GM19455 (cell line): ENCODE measurements around the gene ST3GAL3.
A peak's percentile ranks its signal among the peaks of the same experiment; 100 is the strongest.

Experiments used
- ATAC-seq: cut with Tn5 transposase; IDR thresholded peaks from one replicate; pipeline ENCODE4 v1.9.1; 2021; ENCODE audit not compliant: unreplicated experiment

Gene ST3GAL3

DNA sequence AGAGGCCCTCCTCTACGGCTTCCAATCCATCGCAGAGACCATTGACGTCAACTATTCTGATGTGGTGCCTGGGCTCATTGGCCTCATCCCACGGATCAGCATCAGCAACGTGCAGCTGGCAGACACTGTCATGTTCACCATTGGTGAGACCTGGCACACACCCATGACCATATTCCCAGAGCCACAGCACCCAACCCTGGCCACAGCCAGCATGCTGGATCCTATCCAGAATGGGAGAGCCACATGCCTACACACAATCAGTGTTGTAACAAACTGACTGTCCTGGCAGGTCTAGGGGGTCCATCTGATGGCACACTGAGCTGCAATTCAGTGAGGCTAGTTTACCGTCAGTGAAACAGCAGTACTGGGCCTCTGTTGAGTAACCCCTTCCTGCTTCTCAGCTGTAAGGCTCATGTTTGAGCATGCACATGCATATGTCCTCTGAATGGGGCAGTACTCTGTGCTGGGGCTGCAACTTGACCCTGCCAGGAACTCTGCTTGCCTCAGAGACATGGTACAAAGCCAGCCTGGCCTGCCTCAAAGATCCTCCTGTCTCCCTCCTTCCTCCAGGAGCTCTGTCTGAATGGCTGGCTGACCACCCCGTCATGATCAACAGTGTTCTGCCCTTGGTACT is 250.2 kb downstream of the ST3GAL3 start:
- ATAC-seq = no peak

DNA sequence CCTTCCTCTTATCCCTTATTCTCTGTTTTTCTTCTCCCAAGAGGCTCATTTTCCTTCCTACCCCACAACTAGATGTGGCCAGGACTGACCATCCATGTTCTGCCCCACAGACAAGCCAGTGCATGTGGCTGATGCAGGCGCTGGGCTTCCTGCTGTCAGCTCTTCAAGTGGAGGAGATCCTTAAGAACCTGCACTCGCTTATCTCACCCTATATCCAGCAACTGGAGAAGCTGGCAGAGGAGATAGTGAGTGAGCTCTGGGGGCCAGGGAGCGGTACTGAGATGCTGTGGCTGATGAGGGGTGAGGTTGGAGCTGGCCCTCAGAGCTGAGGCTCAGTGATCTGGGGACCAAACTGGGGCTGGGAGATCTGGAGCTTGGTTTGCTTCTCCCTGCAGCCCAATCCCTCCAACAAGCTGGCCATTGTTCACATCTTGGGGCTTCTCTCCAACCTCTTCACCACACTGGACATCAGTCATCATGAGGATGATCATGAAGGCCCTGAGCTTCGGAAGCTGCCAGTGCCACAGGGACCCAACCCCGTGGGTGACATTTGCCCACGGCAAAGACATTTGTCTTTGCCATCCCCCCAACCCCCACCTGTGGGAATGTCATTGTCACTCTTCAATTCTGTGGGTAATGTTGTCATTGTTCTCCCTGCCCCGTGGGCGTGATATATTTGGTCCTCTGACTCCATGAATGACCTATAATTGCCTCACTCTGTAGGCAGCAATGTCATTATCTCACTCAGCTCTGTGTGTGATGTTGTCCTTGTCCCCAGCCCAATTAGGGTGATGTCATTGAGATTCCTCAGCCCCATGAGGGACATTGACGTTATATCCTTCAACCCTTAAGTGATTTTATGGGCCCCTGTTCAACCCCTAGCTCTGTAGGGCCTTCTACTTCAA is 251.3 kb downstream of the ST3GAL3 start:
- no peak for ATAC-seq

DNA sequence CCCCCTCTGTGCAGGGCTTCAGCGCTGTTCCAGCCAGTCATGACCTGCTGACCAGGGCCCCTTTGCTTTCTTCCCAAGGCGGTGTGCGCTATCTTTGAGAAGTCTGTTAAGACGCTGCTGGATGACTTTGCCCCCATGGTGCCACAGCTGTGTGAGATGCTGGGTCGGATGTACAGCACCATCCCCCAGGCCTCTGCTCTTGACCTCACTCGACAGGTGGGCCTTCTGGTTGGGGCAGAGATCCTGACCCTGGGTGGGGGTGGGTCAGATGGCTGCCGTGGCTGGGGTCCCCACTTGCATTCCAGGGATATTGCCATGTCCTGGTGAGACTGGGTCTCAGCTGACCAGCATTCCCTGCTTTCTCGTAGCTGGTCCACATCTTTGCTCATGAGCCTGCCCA is 253.5 kb downstream of the ST3GAL3 start:
- no peak for ATAC-seq

DNA sequence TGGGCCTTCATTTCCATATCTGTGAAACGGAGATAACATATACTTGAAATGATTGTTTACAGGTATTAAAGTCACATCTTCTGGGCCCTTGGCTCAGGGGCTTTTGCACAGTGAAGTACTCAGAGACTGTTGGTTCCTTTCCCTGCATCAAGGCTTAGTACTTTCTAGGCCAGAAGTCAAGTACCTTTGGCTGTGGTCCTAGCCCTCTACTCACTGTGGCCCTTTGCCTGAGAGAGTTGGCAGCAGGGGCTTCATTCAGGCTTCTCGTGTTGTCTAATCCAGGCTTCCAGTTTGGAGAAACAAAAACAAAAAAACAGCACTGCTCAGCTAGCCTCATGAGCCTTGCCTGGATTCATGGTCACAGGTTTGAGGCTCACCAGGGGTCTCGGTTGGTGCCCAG is 254.4 kb downstream of the ST3GAL3 start:
- ATAC-seq = no peak

DNA sequence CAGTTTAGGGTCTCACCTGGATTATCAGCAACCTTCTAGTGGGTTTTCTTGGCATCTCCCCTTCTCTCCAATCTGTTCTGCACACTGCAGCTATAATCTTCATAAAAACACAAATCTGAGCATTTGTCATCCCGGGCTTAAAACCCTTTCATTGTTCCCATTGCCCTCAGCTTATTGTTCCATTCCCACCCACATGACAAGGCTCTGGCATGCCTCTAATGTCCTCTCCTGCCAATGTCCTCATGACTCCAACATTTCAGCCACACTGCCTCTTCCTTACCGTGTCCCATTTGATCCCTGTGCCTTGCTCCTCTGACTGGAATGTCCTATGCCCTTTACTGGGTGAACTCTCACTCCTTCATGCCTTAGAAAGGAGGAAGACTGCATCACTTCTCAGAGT is 255.0 kb downstream of the ST3GAL3 start:
- no peak for ATAC-seq

DNA sequence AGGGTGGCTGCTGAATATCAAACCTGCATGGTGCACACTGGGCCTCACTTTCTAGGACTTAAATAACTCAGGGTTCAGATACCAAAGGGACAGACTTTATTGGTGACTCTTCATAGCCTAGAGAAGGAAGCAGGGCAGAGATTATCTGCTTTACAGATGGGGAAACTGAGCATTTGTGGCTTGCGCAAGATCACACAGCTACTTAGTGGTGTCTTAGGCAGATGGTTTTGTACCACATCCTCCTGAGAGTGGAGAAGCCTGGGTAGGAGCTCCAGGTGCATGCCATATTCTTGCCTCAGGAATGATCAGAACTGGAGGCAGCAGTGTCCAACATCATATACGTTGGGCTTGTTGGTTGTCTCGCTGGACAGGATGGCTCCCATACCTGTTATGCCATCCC is 255.7 kb downstream of the ST3GAL3 start:
- ATAC-seq = no peak

DNA sequence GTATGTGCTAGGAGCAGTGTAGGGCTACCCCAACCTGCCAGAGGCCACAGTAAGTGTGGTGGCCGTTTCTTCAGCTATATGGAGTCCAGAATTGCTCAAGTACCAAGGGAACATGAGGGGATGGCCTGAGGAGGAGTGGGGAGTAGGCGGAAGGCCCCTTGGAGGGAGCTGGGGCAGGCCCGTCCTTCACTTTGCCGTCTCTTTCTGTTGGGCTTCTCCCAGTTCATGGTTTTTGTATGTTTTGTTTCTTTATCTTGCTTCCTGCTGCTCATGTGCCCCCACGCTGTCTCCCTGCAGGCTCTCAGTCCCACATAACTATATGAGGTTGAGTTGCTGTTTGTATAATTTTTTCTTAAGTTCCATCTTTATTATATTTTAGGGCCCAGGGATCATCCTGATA is 256.6 kb downstream of the ST3GAL3 start:
- ATAC-seq = no peak

DNA sequence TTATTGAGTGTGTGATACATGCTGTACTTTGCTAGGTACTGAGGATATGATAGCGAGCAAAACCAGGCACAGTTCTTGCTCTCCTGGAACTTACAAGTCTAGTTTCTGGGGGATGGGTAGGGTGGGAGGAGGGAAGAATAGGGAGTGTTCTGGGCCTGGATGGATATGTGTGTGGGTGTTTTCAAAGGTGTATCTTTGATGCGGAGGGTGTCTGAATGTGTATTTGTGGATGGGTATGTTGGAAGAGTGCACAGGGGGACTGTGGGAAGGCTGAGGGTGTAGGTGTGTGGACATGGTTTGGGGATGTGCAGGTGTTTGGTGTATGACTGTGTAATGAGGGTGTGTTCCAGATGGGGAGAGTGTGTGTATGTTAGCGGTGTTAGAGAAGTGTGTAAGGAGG is 258.0 kb downstream of the ST3GAL3 start:
- ATAC-seq = no peak

DNA sequence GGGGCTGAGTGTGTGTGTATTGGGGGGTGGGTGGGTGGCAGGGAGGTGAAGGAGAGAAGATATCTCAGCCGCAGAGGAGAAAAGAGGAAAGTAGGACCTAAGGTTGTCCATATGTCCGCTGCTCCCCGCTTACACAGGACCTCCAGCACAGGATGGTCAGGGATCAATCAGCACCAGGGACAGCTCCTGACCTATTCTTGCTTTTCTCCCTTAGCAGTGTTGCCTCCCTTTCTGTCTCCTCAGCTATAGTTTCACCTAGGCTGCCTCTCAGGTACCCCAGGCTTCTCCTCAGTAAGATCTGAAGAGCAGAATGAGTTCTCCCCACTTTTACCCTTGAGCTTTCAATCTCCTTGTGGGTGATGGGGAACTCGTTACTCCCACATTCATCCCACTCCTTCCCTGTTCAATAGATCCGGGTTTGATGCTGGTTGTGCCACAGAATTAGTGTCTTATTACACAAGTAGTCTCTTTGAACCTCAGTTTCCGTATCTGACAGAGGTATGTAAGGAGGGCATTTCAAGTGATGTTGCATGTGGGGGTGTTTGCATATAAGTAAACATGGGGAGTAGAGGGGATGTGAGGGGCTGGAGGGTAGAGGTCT is 261.1 kb downstream of the ST3GAL3 start:
- ATAC-seq = no peak

DNA sequence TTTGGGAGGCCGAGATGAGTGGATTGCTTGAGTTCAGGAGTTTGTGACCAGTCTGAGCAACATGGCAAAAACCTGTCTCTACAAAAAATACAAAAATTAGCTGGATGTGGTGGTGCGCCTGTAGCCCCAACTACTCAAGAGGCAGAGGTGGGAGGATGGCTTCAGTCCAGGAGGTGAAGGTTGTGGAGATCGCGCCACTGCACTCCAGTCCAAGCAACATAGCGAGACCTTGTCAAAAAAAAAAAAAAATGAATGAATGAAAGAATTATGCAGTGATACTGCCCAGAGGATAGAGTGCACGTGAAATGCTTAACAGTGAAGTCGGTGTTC is 262.0 kb downstream of the ST3GAL3 start:
- ATAC-seq = peak; percentile 2

DNA sequence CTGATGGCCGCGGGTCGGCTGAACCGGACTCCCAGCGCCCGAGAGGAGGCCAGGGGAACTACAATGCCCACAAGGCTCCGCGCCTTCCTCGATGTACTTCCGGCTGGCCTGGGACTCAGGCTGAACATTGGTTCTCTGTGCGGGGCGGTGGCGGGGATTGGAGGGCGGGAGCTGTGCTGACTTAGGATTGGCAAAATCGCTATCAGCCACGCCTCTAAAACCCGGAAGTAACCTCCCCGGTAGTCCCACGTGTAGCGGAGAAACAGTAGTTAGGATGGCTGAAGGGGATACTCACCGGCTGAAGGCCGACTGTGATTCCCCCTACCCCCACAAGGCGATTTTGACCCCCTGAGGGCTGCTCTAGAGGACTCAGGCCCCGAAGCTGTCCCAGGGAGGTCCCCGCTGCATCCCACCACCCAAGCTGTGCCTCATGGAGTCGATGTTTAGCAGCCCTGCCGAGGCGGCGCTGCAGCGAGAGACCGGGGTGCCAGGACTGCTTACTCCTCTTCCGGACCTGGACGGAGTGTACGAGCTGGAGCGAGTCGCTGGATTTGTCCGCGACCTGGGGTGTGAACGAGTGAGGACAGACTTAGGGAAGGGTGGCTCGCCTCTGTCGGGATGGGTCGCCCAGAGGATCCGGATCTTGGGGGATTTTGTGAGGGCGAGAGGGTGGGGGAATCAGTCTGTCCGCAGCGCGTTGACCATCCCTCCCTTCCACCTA is 262.6 kb downstream of the ST3GAL3 start, which contains the start of gene DPH2:
Gene DPH2, plus strand, starts transcription at position 265 of the 721 bp plus-strand sequence. Its CDS starts 166 bp downstream, at position 431.
- ATAC-seq = peak; percentile 71

DNA sequence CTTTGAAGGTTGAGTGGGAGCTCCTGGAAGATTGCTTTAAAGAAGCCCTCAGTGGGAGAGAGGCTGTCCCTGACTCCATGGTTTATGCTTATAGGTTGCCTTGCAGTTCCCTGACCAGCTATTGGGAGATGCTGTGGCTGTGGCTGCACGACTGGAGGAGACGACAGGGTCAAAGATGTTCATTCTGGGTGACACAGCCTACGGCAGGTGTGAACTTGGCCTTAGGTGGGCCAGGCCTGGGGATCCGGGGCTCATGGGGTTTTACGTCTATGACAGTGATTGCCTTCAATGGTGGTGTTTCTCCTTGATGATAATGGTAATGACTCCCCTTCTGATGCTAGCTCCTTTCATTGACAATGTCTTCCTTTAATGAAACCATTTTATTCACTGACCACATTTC is 263.2 kb downstream of the ST3GAL3 start:
- no peak for ATAC-seq

DNA sequence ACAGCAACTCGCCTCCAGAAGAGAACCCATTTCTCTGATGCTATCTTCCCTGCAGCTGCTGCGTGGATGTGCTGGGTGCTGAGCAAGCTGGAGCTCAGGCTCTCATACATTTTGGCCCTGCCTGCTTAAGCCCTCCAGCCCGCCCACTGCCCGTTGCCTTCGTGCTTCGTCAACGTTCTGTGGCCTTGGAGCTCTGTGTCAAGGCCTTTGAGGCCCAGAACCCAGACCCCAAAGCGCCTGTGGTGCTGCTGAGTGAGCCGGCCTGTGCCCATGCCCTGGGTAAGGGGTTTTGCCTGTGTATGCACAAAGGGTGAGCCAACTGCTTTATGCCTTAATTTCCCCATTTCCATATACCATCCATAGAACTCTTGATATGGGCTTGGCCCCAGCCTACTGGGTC is 263.6 kb downstream of the ST3GAL3 start:
- ATAC-seq = no peak

DNA sequence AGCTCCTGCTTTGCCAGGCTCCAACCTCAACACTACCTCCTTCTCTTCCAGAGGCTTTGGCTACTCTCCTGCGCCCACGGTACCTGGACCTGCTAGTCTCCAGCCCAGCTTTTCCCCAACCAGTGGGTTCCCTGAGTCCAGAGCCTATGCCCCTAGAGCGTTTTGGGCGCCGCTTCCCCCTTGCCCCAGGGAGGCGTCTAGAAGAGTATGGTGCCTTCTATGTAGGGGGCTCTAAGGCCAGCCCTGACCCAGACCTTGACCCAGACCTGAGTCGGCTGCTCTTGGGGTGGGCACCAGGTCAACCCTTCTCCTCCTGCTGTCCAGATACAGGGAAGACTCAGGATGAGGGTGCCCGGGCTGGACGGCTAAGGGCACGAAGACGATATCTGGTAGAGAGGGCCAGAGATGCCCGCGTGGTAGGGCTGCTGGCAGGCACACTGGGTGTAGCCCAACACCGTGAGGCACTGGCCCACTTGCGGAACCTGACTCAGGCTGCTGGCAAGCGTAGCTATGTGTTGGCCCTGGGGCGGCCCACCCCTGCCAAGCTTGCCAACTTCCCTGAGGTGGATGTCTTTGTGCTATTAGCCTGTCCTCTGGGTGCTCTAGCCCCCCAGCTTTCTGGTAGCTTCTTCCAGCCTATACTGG is 264.1 kb downstream of the ST3GAL3 start:
- no peak for ATAC-seq

DNA sequence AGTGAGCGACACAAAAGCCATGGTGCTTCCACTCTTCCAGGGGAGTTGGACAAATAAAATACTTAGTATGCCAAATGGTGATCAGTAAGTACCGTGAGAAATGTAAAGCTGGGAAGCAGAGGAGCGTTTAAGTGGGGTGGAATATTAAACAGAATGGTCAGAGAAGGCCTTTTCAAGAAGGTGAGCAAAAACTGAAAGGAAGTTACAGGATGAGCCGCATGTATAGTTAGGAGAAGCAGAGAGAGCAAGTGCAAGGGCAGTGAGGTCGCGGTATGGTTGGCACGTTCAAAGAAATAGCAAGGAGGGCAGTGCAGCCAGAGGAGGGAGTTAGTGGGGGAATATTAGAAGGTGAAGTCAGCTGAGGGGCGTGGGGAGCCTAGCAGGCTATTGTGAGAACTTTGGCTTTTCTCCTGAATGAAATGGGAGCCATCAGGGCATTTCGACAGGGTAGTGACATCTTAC is 266.7 kb downstream of the ST3GAL3 start:
- peak; percentile 2 for ATAC-seq

DNA sequence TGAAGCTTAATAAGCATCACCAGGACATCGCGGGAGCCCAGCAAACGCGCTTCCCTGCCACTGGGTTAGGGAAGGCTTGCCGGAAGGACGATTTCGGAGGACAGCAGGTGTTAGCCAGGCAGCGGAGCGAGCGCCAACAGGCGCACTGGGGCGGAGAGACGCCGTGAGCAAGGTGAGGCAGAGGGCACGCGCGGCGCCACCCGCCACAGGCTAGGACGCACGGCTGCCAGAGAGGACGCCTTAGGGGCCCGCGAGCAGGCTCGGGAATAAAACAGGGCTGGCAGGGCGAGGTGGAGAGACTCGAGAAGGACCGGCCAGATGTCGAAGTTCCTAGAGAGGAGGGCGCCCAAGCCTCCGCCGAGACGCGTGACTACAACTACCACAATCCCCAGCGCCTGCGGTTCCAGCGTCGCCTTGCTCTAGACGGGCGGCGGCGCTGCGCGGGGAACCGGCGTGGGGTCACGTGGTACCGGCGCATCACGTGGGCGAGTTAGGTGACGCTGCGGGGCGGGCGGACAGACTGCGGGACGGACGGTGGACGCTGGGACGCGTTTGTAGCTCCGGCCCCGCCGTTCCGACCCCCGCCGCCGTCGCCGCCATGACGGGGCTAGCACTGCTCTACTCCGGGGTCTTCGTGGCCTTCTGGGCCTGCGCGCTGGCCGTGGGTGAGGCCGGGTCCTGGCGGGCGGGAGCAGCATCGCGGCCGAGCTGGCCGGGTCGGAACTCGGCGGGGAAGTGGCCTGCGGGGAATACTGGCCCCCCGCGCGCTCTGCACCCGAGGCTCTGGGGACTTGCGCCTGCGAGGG is 267.3 kb downstream of the ST3GAL3 start, which contains the start of gene ATP6V0B:
Gene ATP6V0B, plus strand, starts transcription at position 518 of the 806 bp plus-strand sequence. Its CDS starts 81 bp downstream, at position 599.
- ATAC-seq = peak; percentile 69

DNA sequence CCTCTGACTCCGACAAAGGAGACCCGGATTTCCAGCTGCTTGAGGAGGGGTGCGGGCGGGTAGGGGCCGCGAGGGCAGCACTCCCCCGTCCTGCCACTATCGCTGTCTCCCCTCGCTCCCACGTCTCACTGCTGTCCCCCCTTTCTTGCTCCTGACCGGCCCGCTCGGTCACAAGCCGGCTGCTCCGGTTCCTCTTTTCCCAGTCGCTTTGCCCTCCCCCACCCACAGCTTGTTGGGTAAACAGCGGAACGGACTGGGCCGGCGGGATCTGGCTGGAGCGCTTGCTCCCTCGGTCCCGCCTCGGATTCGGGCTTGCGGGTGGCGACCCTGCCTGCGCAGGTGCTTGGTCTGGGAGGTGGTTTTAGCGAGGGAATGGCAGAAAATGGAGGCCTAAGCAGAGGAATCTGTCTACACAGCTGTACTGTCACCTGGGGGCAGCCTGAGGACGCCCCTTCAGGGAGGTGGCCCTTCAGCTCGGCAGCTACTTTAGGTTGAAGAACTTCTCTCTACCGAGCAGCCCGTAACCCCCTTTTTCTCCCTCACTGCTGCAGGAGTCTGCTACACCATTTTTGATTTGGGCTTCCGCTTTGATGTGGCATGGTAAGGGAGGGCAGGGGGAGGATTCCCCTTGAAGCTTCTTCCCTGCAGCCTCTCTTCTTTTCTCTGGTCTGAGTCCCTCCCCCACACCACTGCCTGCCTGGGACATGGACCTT is 268.1 kb downstream of the ST3GAL3 start:
- no peak for ATAC-seq

DNA sequence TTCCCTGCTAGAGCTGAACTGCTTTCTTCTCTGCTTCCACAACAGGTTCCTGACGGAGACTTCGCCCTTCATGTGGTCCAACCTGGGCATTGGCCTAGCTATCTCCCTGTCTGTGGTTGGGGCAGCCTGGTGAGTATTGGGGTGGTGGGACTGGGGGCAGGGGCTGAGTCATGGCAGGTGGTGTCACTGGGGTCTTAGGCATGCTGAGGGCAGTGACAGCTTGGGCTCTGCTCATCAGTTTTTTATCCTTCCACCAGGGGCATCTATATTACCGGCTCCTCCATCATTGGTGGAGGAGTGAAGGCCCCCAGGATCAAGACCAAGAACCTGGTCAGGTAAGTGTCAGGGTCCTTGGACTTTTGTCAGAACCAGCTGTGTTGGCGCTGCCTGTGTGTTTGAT is 268.7 kb downstream of the ST3GAL3 start:
- no peak for ATAC-seq

DNA sequence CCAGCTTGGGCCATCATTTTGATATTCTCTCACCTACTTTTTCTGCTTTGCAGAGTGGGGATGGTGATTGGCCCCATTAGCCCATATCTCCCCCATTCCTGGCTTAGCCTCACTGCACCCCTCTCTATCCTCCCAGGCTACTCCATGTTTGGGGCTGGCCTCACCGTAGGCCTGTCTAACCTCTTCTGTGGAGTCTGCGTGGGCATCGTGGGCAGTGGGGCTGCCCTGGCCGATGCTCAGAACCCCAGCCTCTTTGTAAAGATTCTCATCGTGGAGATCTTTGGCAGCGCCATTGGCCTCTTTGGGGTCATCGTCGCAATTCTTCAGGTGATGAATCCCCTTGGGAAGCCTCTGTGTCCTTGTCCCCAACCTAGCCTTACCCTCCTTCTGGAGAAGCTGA is 269.6 kb downstream of the ST3GAL3 start:
- no peak for ATAC-seq
